CD4-positive, alpha-beta T cell treated with Interleukin-2 at 100 ng/mL for 4 hours (primary cell): Measurements from ENCODE around the gene ATG9B.
A peak's percentile ranks its signal among the peaks of the same experiment; 100 is the strongest.

Experiments used
- DNase-seq: peaks from one replicate; pipeline ENCODE4 v3.0.0-alpha.2; 2020; ENCODE audit warnings: low spot score

Gene ATG9B

GRCh38 chr7:151024435-151025056 lies at the start of gene ATG9B:
ATG9B (minus strand) TSS chr7:151024494; CDS start chr7:151024423, 71 bp downstream.
- no peak for DNase-seq

DNA sequence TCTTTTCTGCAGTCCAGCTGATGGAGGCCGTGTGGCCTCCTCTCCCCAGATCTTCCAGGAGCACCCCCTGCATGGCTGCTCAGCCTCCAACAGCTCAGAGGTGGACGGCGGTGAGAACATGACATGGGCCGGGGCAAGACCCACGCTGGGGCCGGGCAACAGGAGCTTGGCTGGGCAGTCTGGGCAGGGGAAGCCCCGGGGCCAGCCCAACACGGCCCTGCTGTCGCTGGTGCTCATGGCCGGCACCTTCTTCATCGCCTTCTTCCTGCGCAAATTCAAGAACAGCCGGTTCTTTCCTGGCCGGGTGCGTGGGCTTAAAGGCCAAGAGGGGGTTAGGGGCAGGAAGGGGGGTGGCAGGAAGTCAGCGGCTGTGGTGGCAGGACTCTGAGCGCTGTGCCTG lies 49.7 kb upstream of the ATG9B start:
- DNase-seq, result no peak

DNA sequence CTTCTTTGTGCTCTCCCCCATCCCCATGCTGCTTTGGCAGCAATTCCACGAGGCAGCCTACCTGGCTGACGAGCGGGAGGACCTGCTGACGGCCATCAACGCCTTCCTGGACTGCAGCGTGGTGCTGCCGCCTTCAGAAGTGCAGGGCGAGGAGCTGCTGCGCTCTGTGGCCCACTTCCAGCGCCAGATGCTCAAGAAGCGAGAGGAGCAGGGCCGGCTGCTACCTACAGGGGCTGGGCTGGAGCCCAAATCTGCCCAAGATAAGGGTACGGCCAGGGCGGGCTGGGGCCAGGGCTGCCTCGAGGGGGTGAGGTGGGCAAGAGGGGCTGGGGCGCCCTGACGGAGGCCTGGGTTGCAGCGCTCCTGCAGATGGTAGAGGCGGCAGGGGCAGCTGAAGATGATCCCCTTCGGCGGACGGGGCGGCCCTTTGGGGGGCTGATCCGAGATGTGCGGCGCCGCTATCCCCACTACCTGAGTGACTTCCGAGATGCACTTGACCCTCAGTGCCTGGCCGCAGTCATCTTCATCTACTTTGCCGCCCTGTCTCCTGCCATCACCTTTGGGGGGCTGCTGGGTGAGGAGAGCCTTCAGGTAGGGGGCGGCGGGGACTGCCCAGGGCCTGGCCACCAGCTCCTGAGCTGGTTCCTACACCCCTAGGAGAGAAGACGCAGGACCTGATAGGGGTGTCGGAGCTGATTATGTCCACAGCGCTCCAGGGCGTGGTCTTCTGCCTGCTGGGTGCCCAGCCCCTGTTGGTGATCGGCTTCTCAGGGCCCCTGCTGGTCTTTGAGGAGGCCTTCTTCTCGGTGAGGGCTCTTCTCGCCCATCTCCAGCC lies 47.0 kb upstream of the ATG9B start:
- no peak for DNase-seq

GRCh38 chr7:151070574-151070960 lies 46.3 kb upstream of the ATG9B start:
- no peak for DNase-seq

- DNase-seq, result no peak
Measured at GRCh38 chr7:151069841-151070573, 45.7 kb upstream of the ATG9B start.

DNA sequence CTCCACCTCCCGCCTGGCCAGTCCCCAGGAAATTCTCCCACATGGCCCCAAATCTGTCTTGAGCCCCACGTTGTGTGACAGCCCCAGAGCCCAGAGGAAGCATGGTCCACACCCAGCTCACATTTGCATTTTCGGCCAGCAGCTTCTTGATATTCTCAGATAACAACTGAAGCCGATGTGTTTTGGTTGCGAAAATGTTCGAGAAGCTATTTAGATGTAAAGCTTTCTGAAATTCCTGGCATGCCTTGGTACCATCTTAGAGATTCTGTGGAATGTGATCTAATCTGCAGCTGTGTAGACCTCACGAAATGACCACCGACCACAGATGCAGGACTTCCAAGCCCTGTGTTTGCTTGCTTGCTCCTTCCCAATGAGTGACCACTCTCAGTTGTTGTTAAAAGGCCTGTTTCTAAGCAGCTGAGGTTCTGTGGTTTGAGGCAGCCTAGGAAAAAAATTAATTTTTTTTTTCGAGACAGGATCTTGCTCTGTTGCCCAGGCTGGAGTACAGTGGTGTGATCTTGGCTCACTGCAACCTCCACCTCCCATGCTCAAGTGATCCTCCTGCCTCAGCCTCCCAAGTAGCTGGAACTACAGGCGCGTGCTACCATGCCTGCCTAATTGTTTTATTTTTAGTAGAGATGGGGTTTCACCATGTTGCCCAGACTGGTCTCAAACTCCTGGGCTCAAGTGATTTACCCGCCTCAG lies 43.9 kb upstream of the ATG9B start:
- no peak for DNase-seq

- no peak for DNase-seq
Measured at GRCh38 chr7:151066273-151066974, 42.1 kb upstream of the ATG9B start.

GRCh38 chr7:151065516-151065915 lies 41.2 kb upstream of the ATG9B start:
- DNase-seq, result no peak

GRCh38 chr7:151064993-151065392 lies 40.7 kb upstream of the ATG9B start:
- DNase-seq, result no peak

DNA sequence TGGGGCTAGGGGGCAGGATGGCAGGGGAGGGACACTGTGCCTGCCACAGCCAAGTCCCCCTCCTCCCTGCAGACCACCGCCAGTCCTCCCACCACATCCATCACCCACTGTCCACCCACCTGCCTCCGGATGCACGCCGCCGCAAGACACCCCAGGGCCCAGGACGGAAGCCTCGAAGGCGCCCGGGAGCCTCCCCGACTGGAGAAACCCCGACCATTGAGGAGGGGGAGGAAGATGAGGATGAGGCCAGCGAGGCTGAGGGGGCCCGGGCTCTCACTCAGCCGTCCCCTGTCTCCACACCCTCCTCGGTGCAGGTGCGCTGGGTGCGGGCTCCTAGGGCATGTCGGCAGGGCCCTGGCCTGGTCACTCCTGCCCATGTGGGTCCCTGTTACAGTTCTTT lies 40.2 kb upstream of the ATG9B start:
- DNase-seq, result no peak

- DNase-seq, result no peak
Measured at GRCh38 chr7:151063212-151063561, 38.9 kb upstream of the ATG9B start.

GRCh38 chr7:151062399-151063211 lies 38.3 kb upstream of the ATG9B start:
- DNase-seq, result no peak

- DNase-seq, result no peak
Measured at GRCh38 chr7:151062111-151062398, 37.8 kb upstream of the ATG9B start.

DNA sequence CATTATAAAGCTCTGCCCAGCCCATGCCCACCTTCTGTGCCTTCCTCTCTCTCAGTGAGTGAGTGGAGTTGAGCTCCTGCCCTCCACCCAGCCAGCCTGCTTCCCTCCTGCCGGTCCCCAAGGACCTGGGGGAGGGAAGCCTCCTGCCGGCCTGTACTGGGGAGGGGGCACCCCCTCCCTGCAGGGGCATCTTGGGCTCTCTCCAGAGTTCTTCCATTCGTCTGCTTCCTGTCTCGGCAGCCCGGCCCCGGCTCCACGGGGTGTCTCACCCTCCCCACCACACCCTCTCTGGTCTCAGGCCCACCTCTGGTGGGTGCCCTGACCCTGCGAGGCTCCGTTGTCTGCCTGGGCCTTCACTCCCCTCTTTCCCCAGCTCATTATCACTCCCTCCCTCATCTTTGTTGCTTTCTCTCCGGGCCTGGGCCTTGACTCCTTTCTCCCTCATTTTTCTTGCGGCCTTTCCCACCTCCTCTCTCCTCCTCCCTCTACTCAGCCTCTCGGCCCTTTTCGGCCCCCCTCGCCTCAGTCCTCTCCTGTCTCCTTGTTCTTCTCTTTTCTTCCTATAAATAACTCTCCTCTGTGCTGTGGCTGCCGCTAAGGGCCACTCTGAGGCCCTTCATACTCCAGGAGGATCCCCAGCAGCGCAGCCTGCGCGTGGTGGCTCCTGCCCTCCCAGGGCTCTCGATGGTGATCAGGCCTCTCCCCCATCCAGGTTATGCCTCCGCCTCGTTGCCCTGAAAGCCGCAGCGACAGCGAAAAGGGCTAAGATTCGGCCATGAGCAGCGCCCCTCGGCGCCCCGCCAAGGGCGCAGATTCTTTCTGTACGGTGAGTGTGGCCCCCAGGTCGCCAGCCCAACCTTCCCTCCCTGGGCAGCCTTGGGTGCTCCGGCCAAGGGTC lies 37.2 kb upstream of the ATG9B start:
- DNase-seq, result no peak

GRCh38 chr7:151060416-151061212 lies 36.3 kb upstream of the ATG9B start:
- no peak for DNase-seq

- DNase-seq, result no peak
Measured at GRCh38 chr7:151060113-151060415, 35.8 kb upstream of the ATG9B start.

- DNase-seq, result peak; percentile 61
Measured at GRCh38 chr7:151059367-151060112, 35.2 kb upstream of the ATG9B start, which contains the start of gene SLC4A2. SLC4A2 (plus strand) TSS chr7:151059589; CDS start chr7:151061988, 2,399 bp downstream.

DNA sequence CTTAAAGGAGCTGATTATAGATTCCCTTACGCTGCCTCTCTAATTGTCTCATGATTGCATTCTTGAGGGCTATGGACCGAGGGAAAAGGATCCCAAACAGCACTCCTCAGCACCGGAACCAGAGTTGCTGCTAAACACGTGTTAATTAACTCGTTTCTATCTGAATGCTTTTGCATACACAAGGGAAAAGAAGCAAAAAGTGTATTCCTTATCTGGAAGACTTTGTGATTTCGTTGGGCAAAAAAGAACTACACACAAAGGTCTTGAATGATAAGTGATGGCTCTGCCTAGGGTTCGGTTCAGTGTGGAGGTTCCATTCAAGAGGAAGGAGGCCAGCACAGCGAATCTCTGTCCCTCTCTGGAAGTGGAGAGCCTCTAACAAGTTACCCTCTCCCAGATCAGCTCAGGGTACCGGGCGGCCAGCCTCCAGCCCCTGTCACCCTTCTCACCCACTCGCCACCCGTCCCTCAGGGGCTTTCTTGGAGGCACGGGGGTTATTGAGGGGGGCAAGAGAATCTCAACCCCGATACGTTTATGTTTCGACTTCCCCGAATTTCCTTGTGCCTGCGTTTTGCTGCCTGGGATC lies 34.6 kb upstream of the ATG9B start:
- no peak for DNase-seq
